IPS-NIHi7 (cell line): ENCODE results near the gene TOM1L2.
"Not testable (repeated sequence)": the region's sequence is repeated elsewhere in the genome, so short reads cannot be mapped to it uniquely, and the experiment has no call there.

Source experiments
- DNase-seq: peaks from one replicate; pipeline ENCODE4 v3.0.0; 2012; ENCODE audit warnings: mixed read lengths; ENCODE audit errors: extremely low spot score

Gene TOM1L2

DNA sequence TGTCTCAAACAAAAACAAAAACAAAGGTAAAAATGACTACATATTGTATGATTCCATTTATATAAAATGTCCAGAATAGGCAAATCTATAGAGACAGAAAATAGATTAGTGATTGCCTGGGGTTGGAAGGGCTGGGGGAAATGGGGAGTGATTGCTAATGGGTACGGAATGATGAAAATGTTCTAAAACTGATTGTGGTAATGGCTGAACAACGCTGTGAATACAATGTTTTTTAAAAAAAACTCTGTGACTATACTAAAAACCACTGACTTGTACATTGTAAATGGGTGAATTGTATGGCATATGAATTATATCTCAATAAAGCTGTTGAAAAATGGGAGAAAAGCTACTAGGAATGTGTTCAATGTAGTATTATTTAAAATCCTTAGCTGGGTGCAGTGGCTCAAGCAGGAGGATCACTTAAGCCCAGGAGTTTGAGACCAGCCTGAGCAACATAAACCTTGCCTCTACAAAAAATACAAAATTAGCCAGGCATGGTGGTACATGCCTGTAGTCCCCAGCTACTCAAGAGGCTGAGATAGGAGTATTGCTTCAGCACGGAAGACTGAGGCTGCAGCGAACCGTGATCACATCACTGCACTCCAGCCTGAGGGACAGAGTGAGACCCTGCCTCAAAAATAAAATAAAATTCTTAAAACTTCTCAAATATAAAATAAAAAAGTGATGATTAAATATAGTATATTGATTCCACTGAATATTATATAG, 47.9 kb downstream of the TOM1L2 start:
- DNase-seq = no peak

DNA sequence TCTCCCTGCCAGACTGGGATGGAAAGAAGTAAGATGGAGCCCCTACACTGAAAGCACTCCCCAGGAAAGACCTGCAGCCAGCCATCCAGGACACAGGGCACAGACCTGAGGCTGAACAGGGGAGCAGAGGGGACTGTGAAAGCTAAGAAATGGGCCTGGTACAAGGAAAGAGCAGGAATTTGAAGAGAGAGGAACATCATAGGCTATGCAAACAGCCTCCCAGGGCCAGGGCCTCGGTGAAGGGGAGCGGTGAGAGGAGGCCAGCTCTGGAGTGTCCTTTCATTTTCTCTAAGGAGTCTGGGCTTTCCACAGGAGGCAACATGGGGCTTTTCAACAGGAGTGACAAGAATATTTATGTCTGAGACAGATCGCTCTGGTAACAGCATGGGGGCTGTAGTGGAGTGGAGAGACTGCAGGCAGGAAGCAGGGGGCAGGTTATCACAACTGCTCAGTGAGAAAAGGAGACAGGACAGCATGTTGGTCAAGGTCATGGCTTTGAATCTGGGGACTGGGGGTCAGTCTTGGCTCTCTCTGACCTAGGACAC, 50.1 kb downstream of the TOM1L2 start:
- DNase-seq = no peak

DNA sequence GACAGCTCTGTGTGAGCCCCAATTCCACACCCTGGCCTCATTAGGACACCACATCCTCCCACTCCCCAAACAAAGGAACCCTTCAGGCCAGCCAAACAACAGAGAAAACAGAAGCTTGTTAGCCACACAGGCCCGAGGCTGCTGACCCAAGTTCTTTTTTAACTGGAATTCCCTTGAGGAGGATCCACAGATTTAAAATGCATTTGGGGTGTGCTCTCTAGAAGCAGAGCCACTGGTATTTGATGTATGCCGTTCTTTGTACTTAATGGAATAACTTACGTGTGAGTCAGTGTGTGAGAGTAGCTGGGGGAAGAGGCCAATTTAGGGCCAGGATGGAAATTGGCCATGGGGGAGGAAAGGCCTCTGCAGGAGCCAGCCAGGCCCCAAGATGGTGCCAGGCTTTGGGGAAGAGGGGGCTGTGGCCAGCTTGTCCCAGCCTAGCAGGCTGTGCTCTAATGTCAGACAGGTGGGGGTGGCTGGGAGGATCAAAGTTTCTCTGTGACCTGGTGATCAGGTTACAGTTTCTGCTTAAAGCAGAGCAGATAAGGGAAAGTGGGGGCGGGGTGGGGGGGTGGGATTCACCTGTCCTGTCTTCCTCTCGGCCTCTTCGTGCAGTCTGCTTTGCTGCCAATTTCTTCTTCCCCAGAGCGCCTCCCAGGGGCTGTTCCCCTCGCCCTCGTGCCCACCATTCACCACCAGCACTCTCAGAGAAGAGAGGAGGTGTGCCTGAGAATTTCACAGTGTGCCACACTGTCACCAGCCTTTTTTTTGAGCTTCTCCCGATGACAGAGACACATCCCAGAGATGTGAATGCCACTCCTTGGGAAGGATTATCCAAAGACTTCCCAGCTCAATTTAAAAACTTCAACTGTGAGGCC, 50.8 kb downstream of the TOM1L2 start:
- DNase-seq = peak; percentile 65

DNA sequence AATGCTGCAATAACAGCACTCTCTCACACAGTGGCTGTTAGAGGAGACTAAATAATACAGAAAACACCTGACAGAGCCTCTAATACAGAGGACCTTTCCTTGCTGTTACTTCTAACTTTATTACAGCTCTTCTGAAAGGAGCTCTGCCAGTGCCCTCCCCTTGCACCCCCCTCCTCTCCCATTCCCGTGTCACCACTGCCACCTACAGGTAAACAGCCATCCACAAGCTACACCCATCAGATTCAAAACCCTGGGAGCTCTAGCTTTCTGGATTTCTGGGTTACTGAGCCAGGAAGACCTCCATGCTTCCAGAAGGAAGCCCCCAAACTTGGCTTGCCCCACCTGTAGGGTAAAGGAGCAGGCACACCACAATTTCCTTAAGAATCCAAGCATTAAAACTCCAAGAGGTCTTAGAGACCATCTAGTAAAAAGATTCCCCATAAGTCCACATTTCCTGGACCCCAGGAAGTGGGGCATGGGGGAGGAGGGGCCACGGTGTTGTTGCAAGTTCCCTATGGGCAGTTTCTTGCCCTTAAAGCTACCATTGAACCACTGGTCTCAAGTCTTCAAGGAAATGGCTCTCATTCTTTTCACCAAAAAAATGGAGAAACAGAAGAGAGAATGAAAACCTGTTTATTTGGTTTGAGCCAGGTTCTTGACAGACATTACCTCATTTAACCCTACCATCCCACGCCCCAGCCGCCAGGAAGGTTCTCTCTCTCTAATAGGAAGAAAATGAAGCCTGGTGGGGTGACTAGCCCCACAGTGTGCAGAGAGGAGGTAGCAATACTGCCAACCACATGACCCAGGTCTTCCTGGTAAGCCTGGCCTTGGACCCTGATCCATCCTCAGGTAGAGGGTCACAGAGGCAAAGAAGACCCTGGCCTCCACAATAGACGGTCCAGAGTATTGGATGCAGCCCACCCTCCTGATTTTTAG, 52.8 kb downstream of the TOM1L2 start:
- DNase-seq = peak; percentile 84

DNA sequence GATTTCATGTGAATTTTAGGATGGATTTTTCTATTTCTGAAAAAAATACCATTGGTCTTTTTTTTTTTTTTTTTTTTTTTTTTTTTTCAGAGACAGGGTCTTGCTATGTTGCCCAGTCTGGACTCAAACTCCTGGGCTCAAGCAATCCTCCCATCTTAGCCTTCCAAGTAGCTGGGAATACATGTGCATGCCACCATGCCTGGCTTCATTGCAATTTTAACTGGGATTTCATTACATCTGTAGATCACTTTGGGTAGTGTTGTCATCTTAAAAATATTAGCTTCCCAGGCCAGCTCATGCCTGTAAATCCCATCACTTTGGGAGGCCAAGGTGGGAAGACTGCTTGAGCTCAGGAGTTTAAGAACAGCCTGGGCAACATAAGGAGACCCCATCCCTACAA, 54.8 kb downstream of the TOM1L2 start:
- no peak for DNase-seq

DNA sequence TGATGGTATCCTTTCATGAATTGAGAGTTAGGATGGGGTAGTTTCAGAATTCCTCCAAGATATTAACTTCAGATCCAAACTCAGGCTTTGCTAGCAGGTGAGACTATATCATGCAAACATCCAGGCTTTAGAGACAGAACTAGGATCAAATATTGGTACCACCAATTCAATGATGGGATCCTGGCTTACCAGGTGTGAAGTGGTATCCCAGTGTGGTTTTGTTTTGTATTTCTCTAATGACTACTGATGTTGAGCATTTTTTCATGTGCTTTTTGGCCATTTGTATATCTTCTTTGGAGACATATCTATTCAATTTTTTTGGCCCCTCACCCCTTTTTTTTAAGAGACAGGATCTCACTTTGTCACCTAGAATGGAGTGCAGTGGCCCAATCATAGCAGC, 57.0 kb downstream of the TOM1L2 start:
- no peak for DNase-seq

DNA sequence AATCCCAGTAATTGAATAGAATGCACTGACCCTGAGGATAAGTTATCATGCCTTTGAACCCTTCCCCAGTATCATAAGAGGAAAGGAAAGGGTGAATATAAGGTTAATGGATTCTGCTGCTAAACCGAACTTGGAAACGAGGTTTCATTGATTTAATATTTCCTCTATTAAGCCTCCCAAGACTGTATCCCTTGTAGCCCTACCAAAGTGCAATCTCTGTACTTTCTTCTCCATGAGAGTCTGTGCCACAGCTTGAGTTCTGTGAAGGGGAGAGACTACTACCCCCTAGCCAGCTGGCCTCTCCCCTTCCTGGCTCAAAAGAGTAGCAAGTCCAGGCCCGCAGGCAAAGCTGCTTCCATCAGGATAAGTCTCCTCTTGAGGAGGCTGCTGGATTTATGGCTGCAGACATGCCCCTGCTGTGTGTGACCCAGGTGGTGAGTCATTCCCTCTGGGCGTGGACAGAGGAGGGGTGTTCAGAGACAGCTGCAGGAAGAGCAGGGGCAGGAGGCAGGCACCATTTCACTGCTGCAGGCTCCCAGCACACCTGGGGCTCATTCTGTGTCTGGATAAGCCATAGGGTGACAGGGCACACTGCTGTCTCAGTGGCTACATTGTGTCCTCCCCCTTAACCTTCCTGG, 58.4 kb downstream of the TOM1L2 start:
- peak; percentile 82 for DNase-seq

DNA sequence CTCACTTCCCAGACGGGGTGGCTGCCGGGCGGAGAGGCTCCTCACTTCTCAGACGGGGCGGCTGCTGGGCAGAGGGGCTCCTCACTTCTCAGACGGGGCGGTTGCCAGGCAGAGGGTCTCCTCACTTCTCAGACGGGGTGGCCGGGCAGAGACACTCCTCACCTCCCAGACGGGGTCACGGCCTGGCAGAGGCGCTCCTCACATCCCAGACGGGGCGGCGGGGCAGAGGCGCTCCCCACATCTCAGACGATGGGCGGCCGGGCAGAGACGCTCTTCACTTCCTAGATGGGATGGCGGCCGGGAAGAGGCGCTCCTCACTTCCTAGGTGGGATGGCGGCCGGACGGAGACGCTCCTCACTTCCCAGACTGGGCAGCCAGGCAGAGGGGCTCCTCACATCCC, 59.9 kb downstream of the TOM1L2 start:
- DNase-seq = not testable (repeated sequence)

DNA sequence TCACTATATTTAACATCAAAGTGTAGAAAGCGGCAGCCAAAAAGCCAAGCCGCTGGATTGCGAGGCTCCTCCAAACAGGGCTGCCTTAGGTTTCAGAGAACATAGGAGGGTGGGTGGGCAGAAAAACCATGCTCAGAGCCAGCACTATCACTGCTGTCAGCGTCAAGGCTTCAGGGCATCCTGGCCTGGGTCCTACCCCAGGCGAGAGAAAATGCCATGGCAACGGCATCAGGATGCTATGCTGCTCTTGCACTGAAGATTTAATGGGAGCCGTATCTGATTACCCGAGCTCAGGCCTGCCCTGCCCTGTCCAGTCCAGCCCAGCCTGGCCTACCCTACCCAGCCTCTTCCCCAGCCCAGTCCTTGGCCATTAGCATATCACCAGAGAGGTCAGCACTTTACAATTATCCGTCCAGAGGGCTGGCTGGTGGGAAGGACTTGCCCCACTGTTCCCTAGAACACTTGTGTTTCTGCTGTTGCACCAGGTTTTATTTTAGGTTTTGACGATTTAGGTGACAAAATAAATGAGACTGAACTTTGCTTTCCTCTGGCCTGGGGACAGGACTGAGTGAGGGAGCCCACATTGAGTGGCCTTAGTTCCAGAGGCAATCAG, 61.1 kb downstream of the TOM1L2 start:
- DNase-seq = no peak

DNA sequence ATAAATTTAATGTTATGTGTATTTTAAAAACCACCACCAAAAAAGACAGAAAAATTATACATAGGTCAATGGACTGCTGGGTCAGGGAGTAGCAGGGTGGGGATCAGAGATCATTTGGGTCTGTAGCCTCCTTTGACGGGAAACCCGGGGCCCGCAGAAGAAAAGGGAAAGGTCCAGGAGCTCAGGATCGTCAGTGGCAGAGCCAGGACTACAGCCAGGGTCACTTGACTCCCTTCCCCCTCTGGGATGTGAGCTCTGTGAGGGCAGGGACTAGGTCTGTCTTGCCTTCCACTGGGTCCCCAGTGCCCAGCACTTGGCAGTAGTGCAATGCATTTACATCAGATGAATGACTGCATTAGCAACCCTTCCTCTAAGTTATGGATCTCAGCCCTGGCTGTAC, 62.1 kb downstream of the TOM1L2 start:
- no peak for DNase-seq

DNA sequence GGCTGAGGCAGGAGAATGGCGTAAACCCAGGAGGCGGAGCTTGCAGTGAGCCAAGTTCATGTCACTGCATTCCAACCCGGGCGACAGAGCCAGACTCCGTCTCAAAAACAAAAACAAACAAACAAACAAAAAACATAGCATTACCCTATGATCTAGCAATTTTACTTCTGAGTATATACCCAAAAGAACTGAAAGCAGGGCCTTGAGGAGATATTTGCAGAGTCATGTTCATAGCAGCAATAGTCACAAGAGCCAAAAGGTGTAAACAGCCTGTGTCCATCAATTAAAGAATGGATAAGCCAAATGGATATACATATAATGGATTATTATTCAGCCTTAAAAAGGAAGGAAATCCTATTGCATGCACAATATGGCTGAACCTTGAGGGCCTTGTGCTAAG, 63.1 kb downstream of the TOM1L2 start:
- no peak for DNase-seq

DNA sequence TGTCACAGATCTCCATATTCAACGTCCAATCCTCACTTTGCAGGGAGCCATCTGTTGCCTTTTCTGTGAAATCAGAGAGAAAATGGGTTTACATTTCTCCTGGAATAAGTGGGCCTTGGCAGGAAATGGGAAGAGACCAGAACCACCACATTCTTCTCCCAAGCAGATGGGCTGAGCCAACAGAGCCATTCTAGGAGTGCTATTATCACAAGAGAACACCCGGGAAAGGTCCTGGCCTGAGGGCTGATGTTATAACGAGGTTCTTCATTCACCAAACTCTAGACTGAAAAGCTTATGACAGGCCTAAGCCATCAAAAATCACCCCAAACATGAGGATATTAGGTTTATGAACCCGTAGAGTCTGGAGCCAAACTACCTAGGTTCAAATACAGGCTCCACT, 64.7 kb downstream of the TOM1L2 start:
- DNase-seq = no peak

DNA sequence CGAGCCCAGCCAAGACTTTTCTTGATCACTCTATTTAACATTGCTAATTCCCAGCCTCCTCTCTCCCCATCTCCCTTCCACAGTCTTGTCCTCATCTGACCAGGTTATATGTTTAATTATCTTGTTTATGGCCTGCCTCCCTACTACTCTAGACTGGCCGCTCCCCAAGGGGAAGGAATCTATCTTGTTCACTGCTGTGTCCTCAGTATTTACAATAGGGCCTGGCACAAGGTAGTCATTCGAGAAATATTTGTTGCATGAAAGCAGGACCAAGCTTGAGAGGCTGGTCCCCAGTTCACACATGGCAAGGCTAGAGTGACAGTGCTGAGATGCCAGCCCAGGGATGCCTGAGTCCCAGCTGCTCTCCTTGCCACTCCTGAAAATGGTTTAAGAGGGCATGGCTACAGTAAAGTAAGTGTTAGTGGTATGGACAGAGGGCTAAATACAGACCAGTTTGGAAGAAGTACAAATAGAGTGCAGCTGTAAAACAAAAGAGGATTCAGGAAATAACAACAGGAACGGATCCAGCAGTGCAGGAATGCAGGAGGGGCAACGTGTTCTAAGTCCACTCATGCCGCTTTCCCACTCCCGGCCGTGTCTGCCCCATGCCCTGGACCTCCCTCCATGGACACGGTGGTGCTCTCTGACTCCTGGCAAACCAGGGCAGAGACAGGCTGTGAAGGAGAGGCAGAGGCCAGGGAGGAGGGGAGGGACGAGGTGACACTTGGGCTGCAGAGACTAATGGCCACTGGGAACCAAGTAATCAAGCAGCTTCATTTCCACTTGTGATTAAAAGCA, 65.6 kb downstream of the TOM1L2 start:
- no peak for DNase-seq

DNA sequence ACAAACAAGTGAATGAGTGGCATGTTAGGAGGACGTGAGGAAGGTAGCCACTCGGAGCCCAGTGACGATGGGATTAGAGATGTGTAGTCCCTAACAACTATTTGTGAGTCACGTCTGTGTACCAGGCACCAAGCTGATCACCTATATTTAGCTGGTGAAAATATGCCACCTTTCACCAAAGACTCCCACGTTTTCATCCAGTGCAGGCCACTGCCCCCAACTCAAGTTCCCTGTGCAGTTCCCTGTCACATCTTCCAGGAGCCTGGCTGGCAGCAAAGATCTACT, 67.2 kb downstream of the TOM1L2 start:
- DNase-seq = no peak

DNA sequence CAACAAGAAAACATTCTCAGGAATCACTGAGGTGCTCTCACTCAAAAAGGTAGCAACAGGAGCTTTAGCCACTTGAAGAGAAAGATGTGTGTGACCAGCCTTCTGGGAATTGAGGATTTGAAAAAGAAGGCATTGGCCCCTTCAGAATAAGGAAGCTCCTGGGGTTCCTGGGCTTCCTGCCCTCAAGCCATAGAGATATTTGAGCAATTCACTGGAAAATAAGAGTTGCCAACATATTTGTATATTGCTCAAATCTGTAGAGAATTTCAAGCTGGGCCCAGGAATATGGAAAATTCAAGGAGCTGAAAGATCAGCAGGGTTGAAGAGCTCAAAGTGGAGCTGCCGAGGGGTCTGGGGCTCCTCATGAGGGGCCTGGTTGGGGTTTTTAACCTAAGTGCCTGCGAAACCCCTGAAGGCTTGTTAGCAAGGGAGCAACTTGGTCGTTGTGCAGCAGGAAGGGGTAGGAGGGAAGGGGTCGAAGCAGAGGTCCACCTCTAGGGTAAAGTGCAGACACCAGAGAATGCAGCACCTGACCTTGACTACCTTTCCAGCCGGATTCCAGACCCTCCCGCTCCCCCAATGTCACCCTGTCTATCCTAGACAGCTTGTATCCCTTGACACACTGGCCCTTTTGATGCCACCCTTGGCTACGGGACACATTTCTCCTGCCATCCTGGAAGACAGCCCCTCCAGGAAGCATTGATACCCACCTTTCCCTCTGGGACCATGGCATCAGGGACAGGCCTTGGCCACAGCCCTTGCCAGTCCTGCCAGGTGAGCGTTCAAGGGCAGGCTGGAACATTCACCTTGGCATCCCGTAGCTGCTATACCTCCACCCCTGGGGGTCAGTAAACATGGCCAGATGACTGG, 67.8 kb downstream of the TOM1L2 start:
- DNase-seq = no peak

DNA sequence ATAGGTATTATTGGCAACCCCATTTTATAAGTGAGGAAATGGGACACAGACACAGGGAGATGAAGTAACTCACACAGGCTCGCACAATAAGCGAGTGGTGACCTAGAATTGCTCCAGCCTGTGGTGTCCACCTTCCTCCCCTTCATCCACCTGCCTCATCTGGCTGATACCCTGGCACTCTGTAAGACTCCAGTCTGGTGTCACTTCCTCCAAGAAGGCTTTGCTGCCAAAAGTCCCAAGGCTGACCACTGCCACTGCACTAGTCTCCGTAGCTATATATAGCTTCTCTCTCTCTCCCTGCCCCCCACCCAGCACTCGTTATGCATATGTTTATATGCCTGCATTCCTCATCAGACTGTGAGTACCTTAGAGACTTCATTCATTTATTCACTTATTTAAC, 69.3 kb downstream of the TOM1L2 start:
- no peak for DNase-seq

DNA sequence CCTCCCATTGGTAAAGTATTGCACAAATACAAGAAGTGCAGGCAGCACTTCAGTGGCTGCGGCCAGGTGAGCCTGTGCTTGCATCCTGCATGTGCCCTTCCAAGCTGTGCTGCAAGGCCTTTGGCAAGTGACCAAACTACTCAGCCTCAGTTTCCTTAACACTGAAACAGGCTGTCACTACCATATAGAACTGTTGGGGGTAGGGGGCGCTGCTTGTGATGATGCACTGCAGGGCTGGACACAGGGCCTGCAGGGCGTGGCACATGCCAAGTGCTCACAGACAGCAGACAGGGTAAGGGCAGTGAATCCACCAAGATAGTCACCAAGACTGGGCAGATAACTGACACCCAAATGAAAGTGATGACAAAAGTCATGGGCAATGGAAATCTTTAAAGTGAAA, 69.8 kb downstream of the TOM1L2 start:
- no peak for DNase-seq

DNA sequence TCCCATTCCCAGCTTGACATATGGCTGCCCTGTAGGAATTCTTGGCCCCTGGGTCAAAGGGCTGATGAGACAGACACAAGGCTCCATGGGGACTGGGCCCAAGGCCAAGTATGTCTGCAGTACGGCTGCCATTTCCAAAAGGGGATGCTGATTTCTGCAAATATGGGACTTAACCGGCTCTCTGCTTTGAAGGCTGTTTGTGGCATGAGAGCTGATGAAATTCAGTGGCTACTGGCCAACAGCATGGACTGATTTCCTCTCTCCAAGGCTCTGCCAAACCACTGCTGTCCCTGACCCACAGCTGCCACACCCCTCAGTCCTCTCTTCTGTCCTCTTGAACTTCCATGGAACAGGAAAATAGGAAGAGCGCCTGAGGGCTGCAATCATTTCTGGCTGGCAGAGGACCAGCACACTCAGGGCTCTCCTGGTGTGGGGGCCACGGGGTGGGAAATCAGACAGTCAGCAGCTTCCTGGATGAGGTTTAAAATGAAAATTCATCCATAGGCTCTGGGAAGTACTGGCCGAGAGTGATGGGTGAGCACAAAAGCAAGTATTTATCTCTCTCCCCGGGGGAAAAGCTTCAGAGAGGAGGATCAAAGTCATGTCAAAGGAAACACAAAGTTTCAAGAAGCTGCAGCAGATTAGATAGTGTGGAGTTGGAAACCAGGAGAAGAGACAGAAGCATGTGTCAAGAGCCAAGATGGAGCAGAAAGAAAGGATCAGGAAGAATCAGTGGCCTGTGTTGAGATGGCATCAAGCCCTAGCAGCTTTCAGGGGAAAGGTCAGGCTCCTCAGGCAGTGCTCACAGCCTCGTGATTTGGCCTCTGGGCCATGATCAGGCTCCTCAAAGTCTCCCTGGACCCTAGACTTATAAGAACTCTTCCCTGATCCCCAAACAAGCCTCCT, 71.3 kb downstream of the TOM1L2 start:
- no peak for DNase-seq
